EL (cell line): ENCODE results near the gene DENND5A.
A peak's percentile ranks its signal among the peaks of the same experiment; 100 is the strongest.
"Not testable (repeated sequence)": the region's sequence is repeated elsewhere in the genome, so short reads cannot be mapped to it uniquely, and the experiment has no call there.

ENCODE experiments used
- DNase-seq: peaks from one replicate; pipeline ENCODE4 v3.0.0-alpha.2; 2016

The DENND5A gene

DNA sequence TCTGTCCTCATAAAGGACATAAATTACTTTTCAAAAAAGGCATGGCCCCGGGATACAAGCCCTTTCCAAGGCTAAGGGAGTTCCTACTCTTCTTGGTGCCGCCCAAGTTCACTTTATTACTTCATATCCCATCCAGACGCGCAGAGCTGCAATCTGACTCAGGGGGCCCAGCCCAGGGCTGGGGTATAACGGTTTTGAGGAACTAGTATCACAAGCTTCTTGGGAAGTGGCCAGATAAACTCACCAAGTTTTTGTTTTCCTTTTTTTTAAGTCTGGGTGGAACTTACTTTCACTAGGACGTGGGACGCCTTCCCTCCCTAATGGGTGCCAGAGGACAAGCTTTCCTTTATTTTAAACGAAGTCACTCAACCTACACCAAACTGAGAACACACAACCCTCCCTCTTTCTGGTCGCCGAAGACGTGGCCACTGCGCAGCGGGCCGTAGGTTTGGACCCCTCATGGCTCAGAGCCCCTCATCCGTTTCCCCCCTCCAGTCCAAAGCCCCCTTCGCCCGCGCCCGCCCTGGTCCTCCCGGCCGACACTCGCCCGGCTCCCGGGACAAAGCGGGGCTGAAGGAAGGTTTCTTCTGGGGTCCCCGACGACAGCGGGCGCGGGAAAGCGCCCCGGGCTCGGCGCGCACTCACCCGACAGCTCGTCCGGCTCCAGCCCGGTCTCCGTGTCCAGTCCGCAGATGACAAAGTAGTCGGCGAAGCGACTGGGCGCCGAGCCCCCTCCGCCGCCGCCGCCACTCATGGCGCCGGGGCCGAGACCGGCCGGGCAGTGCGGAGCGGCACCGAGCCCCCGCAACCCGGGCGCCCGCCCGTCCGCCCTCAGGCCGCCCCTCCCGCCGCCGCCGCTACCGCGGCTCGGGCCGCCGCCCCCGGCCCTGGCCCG, 587 bp downstream of the DENND5A start:
- DNase-seq: peak; percentile 79

GRCh38 chr11:9263840-9264315, 1.3 kb downstream of the DENND5A start:
- peak; percentile 42 for DNase-seq

DNA sequence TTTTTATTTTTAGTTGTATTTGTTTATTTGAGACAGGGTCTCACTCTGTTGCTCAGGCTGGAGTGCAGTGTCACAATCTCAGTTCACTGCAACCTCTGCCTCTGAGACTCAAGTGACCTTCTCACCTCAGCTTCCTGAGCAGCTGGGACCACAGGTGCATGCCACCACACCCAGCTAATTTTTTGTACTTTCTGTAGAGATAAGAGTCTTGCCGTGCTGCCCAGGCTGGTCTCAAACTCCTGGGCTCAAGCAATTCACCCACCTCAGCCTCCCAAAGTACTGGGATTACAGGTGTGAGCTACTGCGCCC, 4.4 kb downstream of the DENND5A start:
- DNase-seq: not testable (repeated sequence)

GRCh38 chr11:9259981-9260837, 4.9 kb downstream of the DENND5A start:
- DNase-seq: no peak

DNA sequence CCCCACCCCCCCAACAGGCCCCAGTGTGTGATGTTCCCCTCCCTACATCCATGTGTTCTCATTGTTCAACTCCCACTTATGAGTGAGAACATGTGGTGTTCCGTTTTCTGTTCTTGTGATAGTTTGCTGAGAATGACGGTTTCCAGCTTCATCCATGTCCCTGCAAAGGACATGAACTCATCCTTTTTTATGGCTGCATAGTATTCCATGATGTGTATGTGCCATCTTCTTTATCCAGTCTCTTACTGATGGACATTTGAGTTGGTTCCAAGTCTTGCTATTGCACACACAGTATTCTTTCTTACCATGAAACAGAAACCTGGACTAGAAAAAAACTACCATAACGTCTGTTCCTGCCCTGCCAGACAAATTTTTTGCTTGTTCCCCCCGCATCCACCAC, 6.9 kb downstream of the DENND5A start:
- not testable (repeated sequence) for DNase-seq

DNA sequence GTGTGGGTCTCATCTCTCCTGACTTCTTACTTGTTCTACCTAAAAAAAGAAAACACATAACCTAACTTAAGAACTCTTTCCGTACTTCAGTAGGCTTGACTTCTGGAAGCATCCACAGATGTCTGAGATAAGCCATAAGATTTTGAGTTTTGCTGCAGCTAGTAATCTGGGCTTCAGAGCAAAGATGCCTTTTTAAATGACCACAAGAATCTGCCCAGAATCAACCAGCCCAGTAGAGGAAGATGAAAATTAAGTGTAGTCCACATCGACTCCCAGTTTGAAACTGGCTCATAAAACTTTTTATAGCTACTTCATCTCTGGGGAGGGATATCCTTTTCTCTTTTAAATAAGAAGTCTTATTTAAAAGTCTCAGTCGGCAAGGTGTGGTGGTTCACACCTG, 10.7 kb downstream of the DENND5A start:
- no peak for DNase-seq

DNA sequence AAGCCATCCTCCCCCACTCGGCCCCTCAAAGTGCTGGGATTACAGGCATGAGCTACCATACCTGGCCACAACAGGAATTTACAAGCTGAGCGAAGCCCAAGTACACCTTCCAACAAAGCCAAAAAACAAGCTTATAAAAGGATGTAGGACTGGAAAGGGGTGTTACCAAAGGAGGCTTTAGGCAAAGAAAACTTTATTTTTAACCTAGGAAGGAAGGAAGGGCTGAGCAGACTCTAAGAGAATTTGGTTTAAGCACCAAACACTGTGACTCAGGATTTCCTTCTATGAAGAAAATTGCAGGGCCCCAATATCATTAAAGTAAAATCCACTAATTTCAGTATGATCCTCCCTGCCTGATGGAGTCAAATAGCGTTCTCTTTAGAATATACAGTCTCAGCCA, 12.1 kb downstream of the DENND5A start:
- DNase-seq: no peak

- DNase-seq: peak; percentile 25
These were observed 13.8 kb downstream of the DENND5A start for GRCh38 chr11:9251311-9251710.

DNA sequence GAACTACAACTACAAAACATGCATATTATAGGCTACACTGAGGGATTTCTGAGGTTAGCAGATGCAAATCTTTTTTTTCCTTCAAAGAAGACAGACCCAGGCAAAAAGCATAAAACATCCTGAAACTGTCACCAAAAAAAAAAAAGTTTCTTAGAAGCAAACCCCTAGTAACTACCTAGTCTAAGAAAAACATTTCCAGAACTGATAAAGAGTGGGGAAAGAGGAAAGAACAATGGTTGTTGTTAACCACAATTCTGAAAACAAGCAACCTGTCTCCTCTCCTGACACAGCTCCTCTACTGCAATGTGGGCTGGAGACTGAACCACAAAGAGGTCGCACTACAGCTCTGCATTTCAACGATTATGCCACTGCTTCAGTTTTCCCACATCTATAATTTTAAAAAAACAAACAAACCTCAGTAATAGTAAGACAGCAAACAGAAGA, 15.0 kb downstream of the DENND5A start:
- DNase-seq: no peak

- DNase-seq: no peak
These were observed 15.9 kb downstream of the DENND5A start for GRCh38 chr11:9249252-9249651.

- no peak for DNase-seq
These were observed 17.3 kb downstream of the DENND5A start for GRCh38 chr11:9247863-9248262.

- not testable (repeated sequence) for DNase-seq
These were observed 28.9 kb downstream of the DENND5A start for GRCh38 chr11:9236242-9236641.

GRCh38 chr11:9232482-9232881, 32.7 kb downstream of the DENND5A start:
- no peak for DNase-seq

DNA sequence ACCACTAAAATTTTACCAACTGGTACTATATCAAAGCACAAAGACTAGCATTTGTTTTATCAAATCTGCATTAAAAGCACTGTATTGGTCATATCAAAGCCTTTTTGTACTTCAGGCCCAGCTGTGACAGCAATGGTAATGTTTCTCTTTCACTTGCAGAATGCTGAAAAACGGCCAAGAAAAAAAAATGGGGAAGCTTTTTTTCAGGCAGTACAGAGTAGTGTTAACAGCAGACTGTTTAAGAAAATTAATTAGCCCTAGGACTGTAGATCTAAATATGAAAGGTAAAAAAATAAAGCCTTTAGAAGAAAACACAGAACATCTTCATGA, 33.3 kb downstream of the DENND5A start:
- DNase-seq: peak; percentile 20

- peak; percentile 18 for DNase-seq
These were observed 34.9 kb downstream of the DENND5A start for GRCh38 chr11:9230296-9230695.

GRCh38 chr11:9228091-9228490, 37.1 kb downstream of the DENND5A start:
- no peak for DNase-seq

DNA sequence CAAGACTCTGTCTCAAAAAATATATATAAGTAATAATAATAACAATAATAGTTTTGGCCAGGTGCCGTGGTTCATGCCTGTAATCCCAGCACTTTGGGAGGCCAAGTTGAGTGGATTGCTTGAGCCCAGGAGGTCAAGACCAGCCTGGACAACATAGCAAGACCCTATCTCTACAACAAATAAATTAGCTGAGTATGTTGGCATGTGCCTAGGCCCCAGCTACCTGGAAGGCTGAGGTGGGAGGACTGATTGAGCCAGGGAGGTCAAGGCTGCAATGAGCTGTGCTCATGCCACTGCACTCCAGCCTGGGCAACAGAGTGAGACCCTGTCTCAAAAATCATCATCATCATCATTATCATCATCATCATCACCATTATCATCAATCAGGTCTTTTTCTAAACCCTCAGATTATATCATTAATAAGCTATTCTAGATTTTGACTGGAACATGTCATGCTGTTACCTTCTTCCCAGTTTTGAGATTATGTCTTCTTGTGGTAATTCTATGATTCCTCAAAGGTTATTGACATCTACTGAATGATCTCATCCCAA, 39.3 kb downstream of the DENND5A start:
- no peak for DNase-seq

- no peak for DNase-seq
These were observed 42.5 kb downstream of the DENND5A start for GRCh38 chr11:9222654-9223053.

DNA sequence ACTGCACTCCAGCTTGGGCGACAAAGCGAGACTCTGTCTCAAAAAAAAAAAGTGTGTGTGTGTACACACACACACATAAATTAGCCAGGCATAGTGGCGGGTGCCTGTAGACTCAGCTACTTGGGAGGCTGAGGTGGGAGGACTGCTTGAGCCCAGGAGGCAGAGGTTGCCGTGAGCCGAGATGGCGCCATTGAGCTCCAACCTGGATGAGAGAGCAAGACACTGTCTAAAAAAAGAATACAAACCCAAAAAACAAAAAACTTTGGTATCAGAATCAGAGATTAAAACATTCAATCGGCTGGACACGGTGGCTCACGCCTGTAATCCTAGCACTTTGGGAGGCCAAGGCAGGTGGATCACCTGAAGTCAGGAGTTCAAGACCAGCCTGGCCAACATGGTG, 44.3 kb downstream of the DENND5A start:
- not testable (repeated sequence) for DNase-seq

DNA sequence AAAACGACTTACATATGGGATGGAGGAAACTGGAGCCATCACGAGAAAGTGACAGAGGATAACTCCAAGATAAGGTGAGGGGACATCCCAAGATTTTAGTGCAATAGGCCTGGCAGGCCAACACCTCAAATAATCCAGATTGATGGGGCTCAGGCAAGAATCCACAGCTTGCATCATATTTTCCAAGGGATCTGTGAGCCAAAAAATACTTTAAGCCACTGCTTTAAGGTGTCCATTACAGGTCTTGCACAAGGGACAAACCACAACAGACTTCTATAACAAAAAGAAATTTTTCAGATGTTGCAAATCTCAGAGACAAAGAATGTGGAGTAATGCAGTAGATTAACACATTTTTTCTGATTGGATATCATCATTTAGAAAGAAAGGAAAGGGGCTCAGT, 45.6 kb downstream of the DENND5A start:
- DNase-seq: peak; percentile 48

- no peak for DNase-seq
These were observed 46.0 kb downstream of the DENND5A start for GRCh38 chr11:9219115-9219514.

DNA sequence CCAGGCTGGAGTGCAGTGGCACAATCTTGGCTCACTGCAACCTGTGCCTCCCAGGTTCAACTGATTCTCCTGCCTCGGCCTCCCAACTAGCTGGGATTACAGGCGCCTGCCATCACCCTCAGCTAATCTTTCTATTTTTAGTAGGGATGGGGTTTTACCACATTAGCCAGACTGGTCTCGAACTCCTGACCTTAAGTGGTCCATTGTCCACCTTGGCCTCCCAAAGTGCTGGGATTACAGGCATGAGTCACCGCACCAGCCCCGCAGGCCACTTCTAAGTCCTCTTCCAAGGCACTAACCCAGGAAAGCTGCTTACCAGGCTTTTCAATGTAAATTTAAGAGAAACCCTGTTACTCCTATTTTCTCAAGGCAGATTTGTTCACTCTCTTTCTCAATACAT, 50.4 kb downstream of the DENND5A start:
- peak; percentile 68 for DNase-seq

DNA sequence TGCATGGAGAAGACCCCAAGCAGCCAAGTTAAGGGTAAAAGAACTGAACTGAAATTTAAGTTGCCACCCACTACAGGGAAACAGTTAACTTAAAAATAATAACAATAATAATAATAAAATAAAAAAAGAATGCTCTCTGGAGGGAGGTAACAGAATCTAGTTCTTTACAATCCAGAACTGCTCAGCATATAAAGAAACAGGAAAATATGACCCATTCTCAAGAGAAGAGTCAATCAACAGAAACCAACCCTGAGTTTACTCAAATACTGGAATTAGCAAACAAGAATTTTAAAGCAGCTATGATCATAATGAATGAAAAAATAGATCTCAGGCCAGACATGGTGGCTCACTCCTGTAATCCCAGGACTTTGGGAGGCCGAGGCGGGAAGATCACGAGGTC, 53.8 kb downstream of the DENND5A start:
- no peak for DNase-seq

DNA sequence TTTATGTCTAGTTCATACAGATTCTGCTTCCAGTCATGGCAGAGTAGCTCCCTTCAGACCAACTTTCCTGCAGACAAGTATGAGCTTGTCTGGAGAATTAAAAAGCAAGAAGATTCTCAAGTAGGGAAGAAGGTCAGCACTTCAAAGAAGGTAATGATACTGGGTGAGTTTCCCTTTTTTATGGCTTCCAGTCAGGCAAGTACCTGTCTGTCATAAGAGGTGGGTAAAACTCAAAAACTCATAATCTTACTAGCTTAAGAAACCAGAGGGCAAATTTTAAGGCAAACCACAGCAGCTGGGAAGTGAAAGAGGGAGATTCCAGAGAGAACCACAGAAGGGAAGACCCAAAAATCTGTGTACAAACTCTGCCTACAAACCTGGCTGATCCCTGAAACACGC, 54.2 kb downstream of the DENND5A start:
- DNase-seq: peak; percentile 29
